Tibial nerve (tissue), 4 donors: ENCODE results near the gene NFKBIA.

Source experiments
- EP300 ChIP-seq, 2 donors: sonication (generic); formaldehyde crosslinking; IDR thresholded peaks; one replicate each; pipeline ENCODE4 v1.6.1; 2017; ENCODE audit warnings: antibody characterized with exemption in 2 of 2, mild to moderate bottlenecking in 1 of 2
- POLR2A ChIP-seq, 2 donors: fragments of 450-650 bp; IDR thresholded peaks; one replicate each; pipeline ENCODE4 v1.6.1; 2017; ENCODE audit warnings: antibody characterized with exemption in 2 of 2, mild to moderate bottlenecking in 2 of 2, moderate library complexity in 2 of 2
- TF ChIP-seq, protein P1 (sequence below), 5 experiments: fragments of 200-600 bp in 3 of 5; fragments of 450-650 bp in 2 of 5; sonication (generic) in 3 of 5; IDR thresholded peaks; one replicate each; pipeline ENCODE4 v1.5.1; 2016 to 2019; ENCODE audit warnings: antibody characterized with exemption in 5 of 5, mild to moderate bottlenecking in 3 of 5, moderate library complexity in 2 of 5

DNA sequence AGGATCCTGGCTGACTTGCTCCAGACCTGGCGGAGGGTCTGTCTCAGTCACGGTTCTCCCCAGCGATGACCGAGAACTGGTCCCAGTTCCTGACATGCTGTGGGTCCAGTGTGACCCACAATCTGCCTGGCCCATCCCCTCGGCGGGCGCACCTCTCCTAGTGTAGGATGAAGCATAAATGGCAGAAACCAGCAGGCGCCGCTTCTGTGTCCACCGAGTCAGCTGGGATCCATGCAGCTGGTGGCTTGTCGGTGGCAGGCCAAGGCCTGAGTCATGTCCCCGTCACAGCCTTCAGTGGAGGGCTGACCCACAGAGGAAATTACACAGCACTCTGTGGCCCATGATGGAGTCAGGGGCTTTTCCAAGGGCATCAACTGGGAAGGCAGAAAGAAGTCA lies 38.5 kb downstream of the NFKBIA start:
- TF ChIP-seq, protein P1, sequence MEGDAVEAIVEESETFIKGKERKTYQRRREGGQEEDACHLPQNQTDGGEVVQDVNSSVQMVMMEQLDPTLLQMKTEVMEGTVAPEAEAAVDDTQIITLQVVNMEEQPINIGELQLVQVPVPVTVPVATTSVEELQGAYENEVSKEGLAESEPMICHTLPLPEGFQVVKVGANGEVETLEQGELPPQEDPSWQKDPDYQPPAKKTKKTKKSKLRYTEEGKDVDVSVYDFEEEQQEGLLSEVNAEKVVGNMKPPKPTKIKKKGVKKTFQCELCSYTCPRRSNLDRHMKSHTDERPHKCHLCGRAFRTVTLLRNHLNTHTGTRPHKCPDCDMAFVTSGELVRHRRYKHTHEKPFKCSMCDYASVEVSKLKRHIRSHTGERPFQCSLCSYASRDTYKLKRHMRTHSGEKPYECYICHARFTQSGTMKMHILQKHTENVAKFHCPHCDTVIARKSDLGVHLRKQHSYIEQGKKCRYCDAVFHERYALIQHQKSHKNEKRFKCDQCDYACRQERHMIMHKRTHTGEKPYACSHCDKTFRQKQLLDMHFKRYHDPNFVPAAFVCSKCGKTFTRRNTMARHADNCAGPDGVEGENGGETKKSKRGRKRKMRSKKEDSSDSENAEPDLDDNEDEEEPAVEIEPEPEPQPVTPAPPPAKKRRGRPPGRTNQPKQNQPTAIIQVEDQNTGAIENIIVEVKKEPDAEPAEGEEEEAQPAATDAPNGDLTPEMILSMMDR (IDR thresholded peaks at IDR 0.05), result no peak
- no peak for TF ChIP-seq POLR2A (IDR thresholded peaks at IDR 0.05)
- no peak for TF ChIP-seq EP300 (IDR thresholded peaks at IDR 0.05)
